GM21515 (cell line): Measurements from ENCODE around the gene CDC14A.
"Not testable (repeated sequence)": the region's sequence is repeated elsewhere in the genome, so short reads cannot be mapped to it uniquely, and the experiment has no call there.

Experiments
- ATAC-seq: cut with Tn5 transposase; IDR thresholded peaks from one replicate; pipeline ENCODE4 v1.9.1; 2021; ENCODE audit not compliant: unreplicated experiment

Gene CDC14A

DNA sequence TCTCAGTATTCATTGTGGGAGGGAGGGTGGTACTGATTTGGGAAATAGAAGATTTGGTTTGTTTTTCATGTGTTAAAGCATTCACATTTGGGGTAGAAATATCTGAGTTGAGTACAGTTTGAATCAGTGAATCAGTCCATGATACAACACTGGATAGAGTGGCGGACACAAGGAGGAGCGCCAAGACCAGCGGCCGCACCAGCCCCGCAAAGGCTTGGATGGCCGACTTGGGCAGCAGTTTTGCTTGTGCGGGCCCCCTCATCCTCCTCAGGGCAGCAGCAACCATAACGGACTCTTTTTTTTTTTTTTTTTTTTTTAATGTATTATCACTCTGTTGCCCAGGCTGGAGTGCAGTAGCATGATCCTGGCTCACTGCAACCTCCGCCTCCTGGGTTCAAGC is 20.0 kb upstream of the CDC14A start:
- no peak for ATAC-seq

DNA sequence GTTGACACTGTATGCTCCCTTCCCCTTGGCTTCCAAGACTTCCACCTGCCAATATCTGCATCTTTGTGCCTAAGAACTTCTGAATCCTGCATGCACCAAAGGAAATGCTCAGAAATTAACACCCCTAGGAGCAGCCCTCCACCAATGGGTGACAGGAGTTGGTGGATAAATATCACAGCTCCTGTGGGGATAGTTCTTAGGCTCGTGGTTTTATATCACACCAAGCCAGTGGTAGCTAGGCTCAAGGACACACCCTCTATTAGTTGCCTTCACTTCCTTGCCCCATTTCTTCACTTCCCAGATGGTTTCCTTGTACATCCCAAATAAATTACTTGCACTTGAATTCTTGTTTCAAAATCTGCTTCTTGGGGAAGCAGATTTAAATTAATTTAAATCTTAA is 16.9 kb upstream of the CDC14A start:
- no peak for ATAC-seq

DNA sequence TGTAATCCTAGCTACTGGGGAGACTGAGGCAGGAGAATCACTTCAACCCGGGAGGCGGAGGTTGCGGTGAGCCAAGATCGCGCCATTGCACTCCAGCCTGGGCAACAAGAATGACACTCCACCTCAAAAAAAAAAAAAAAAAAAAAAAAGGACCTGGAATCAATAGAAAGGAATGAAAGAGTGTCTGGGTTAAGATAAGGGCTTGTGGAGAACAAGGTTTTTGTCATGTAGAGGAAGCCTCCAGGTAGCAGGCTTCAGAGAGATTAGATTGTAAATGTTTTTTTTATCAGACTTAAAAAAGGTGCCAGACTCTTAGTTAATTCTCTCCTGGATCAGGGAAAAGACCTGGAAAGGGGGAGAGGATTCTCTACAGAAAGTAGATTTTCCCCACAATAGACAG is 14.4 kb upstream of the CDC14A start:
- not testable (repeated sequence) for ATAC-seq

DNA sequence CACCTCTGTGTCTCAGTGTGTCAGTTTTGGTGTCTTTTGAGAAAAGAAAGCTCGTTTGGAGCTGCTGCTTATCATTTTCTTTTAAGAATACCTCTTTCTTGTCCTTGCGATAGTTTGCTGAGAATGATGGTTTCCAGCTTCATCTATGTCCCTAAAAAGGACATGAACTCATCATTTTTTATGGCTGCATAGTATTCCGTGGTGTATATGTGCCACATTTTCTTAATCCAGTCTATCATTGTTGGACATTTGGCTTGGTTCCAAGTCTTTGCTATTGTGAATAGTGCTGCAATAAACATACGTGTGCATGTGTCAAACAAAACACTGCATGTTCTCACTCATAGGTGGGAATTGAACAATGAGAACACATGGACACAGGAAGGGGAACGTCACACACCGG is 12.6 kb upstream of the CDC14A start:
- not testable (repeated sequence) for ATAC-seq

DNA sequence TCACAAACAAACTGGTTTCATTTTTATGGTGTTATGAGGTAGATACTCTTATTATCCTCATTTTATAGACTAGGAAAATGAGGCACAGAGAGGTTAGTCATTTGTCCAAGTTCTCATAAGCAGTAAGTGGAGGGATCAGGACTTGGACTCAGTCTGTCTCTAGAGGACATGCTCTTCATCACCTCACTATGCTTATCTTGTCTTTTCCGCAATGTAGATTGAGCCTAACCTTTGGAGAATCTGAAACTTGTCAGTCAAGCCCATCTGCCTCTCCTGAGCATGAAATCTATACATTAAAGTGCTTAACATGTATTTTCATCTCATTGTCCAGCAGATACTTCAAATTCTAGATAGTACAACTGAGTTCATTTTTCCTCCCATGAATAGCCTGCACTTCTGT is 11.8 kb upstream of the CDC14A start:
- ATAC-seq: no peak

DNA sequence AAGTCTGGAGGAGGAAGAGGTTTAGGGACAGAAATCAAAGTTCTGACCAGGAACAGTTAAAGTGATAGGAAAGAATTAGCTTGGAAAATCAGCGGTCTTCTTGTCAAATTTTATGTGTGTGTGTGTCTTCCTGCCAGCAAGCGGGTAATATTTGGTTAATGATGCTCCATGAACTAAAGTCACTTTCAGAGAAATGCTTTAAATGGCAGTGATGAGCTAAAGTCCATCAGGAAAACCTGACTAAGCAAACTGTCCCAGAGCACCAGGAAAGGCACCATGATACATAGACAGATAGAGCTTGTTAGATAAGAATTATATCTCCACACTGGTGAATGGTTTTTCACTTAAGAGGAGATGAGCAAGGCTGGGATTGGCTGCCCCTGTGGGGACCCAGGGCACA is 10.0 kb upstream of the CDC14A start:
- ATAC-seq: no peak

DNA sequence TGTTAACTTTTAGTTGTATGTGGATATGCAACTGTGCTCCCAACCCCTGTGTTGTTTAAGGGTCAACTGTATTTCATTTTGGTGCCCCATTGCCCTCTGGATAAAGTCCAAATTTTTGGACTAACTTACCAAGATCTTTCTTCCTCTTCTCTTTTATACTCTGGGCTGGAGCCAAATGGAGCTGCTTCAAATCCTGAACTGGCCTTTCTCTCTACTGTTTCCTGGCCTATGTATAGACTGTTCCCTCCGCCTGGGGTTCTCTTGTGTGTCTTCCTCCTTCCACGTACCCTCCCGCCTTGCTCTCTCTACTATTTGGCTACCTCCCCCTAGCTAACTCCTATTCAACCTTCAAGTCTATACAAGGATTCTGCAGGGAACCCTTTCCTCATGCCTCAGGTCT is 8.4 kb upstream of the CDC14A start:
- ATAC-seq: no peak

DNA sequence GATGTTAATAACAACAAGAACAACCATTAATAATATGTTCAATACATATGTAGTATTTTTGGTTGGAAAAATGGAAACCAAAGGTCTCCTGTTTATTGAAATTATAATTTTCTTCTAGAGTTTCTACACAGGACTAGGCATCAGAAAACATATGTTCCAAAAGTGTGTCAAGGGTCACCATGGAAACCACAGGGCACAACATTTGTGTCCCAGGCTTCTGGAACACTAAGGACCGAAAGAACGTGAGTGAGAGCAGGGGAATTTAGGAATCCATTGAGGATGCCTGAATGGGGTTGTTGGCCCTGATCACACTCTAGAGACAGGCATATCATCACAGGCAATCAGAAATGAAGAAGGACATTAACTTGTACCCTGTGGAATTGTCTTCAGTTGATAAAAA is 7.5 kb upstream of the CDC14A start:
- no peak for ATAC-seq

DNA sequence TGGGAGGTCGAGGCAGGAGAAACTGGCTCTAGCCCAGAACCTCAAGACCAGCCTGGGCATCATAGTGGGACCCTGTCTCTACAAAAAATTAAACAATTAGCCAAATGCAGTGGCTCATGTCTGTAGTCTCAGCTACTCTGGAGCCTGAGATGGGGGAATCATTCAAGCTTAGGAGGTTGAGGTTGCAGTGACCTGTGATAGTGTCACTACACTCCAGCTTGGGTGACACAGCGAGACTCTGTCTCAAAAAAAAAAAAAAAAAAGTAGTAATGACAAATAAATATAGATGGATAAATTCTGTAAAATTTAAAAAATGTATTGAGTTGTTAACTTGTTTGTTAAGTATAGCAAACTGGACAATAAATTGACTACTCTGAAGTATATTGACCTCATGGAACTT is 5.9 kb upstream of the CDC14A start:
- no peak for ATAC-seq

DNA sequence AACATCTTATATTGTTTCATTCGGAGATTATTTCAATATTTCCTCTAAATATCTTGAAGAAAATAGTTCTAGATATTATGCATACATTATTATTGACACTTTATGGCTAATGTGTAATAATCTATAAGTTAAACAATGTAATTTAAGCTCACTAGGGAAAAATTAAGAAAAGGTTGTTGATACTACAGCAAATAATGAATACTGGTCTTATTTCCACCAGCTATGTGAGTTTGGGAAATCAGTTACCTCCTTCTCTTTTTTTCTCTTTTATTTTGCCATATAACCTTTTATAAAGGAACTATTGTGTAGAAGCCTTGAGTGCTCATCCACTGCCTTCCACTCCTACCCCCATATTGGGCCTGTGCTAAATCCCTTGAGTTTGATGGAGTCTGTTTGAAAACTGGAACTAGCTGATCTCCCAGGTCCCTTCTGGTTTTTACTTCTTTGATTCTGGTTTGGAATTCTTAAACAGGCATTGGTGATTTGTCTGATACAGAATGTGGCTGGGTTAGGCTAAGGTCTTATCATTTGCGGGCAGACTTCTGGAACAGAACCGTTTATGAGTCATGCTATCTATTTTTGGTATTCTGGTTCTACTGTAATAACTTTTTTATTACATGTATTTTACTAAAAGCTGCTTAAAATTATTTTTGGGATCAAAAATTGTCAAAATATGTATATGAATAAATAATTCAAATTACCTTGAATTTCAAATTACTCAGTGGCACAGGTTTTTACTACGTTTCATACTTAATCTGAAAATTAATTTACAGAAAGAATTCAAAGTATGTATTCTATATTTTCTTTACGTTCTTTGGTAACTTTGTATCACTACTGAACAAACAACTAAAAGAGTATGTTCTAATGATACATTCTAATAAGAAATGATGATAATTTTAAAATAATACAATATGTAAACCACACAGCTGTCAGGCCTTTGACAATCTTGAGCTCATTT is 5.0 kb upstream of the CDC14A start:
- ATAC-seq: no peak

DNA sequence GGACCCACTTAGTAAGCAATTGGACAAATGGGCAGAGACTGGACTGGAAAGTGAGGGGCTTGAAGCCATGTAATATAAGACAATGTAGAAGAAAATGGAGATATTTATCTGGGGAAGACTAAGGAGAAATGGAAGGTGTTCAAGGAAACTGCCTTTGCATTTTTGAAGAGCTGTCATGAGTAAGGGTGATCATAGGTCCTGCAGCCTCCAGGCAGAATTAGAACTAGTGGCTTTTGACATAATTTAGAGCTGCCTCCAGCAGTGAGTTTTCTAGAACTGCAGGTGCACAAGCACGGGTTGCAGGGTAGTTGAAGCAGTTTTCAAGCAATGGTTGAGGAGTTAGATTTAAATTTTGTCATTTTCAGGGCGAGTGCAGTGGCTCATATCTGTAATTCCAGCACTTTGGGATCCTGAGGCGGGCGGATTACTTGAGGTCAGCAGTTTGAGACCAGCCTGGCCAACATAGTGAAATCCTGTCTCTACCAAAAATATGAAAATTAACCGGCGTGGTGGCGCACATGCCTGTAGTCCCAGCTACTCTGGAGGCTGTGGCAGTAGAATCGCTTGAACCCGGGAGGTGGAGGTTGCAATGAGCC is 3.7 kb upstream of the CDC14A start:
- no peak for ATAC-seq

DNA sequence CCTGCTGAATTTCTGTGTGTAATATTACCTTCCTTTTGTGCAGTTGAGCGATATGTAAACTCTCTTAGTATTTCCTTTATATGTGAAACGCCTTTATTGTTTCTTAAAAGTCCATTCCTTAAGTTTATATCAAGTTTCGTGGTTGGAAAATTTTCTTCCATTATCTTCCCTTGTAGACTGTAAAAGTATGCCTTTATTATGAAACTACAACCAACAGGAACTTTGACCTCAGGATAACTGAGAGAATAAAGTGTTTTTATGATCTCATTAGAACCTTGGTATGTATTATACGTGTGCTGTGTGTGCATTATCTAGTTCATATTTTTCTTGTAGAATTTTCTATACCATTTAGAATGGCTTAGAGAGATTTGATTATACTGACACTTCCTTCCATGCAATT is 3.1 kb upstream of the CDC14A start:
- no peak for ATAC-seq

DNA sequence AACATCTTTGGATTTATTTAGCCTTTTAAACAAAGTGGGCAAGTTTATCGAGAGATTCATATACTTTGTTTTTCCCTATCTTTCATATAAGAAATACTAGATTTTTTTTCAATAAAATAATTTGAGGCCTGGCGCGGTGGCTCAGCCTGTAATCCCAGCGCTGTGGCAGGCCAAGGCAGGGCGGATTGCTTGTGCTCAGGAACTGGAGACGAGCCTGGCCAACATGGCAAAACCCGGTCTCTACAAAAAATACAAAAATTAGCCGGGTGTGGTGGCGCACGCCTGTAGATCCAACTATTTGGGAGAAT is 1.6 kb upstream of the CDC14A start:
- ATAC-seq: no peak

DNA sequence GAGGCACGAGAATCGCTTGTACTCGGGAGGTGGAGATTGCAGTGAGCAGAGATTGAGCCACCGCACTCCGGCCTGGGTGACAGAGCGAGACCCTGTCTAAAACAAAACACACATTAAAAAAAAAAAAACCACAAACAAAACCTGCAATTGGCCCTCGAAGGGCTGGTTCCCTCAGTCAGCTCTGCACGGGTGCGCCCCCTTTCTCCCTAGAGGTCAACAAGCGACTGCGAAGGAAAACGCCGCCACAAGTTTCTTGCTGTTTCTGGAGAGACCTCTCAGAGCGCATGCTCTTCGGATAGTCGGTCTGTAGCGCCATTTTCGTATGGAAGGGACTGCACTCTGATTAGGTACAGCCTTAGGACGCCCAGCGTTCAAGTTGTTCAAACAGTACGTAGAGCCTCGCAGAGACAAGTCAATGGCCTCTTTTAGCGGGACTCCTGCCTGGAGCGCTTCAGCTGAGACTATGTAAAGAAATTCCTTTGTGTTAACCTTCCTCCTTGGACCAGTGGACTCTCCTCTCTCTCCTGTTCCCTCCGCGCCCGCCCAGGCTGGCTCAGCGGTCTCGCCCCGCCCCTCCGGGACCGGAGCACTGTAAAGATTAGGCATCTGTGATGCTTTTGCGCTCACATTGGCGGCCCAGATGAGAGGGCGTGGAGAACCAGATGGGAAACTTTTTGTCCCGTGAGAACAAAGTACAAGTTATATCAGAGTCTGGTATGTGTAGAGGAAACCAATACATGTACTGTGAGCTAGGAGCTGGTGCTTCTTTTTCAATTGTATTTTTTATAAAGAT is 1.0 kb upstream of the CDC14A start:
- peak; percentile 65 for ATAC-seq

DNA sequence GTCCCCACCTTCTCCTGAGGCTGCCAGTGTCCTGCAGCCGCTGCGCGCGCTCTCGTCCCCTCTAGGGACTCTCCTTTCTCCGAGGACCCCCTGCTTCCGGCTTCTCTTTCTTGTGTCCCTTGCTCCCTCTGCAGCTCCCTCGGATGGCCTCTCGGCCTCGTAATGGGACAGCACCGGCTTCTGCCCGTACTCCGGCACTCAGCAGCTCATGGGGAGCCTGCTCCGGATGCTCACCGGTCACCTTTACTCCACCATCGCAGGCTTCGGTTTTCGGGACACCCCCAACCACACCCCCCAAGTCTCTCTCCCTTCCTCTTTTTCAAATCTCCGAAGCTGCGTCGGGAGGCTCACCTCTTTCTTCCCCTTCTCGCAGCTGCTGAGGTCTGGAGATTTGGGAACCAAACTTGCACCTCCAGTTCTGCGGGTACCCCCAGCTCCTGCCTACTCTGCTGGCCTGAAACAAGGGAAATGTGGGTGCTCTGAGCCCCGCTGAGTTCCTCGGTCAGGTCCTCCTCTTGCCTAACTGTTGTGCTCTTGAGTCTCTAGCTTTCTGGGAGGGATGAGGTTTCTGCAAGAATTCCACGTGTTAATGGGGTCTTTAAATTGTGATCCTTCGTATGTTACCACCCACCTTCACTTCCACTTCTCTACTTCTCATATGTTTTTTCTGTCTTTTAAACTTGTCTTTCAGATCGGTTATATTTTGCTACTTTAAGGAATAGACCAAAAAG is 930 bp downstream of the CDC14A start:
- ATAC-seq: peak; percentile 31

DNA sequence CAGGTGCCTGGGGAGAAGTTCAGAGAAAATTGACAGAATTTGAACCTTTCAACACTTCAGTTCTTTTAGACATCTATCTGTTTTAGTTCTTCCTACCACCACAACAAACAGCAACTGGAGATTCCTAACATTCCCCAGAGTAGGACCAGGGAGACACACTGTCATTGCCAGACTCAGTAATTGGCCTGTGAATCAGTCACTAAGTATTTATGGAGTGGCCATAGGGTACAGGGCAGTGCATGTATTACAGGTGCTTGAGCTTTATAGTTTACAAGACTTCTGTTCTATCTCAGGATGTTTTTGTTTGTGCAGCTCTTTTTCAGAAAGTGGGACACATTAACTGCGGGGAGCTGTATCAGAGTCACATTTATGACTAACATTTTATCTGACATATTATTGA is 1.7 kb downstream of the CDC14A start:
- ATAC-seq: no peak

DNA sequence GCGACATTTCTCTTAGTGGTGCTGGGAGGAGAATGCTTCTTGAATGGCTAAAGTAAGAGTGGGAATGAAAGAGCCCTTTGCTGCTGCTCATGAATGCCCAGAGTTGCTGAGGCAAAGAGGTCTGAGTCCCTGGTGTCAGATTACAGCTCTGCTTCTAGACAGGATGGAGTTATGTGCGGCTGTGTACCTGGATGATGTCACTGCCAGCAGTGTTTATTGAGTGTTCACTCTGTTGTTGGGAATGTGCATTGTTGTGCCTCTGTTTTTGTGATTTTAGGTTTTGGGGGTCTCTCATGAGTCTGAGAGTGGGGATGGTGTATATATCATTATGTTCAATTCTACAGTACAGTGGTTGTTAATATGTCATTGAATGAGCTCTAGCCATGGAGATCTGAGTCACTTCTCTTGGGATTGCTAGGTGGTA is 2.7 kb downstream of the CDC14A start:
- ATAC-seq: no peak

DNA sequence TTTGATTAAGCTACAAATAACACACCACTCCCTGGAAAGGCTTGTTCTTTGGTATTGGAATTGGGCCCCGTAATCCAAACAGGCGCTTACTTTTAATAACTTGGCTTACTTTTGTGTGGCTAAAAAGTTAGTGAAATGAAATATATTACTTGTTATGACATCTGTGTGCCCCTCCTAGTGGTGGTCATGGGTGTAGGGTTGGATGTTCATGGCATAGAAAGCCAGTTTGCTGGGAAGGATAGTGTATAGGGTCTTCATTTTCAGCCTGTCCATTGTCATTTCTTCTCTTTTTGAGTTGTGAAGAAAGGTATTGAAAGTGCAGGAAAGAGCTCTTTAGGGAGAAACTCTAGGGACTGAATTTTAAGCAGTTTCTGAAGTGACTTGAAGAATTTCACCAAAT is 5.9 kb downstream of the CDC14A start:
- no peak for ATAC-seq

DNA sequence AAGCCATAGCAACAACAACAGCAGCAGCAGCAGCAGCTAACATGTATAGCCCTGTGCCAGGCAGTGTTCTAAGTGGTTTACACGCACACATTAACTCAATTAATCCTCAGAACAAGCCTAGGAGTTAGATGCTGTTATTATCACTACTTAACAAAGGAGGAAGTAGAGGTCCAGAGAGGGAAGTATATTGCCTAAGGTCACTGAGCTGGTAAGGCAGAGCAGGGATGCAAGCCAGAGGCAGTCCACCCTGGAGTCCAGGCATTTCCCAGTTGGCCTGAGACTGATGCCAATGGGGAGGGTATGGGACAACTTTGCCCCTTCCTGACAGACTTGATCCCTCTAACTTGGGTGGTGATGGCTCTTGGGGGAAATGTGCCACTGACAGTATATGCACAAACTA is 6.8 kb downstream of the CDC14A start:
- no peak for ATAC-seq

DNA sequence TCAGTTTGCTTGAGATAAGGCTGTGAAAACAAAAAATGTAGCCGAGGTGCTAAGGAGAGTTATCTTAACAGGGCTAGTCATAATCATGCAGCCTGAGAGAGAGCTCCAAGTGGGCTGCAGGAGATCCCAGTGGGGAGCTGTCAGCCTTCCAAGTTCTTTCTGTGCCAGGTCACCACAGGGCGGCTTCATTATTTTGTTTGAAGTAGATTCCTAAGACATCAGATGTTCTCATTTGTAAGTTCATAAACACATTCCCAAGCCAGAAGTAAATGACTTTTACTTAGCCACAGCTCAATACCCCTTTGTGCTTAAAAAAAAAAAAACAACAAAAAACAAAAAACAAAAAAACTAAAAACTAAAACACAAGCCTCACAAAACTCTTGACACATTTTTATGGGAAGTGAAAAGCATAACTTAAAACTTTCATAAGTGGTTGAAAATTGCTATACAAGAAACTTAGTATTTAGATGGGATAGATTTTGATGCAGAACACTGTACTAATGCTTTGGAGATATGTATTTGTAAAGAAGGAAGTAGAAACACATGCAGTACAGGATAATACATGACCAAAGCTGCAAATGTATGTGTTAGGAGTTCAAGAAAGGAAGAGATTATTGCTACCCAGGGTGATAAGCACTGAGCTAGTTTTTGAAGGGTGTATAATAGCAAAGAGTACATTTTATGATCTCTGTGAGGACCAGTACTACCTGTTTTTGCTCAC is 8.6 kb downstream of the CDC14A start:
- no peak for ATAC-seq
